ENCODE results near the gene VMP1.

Gene VMP1

GRCh38 chr17:59838052-59838916 is 130.8 kb downstream of the VMP1 start:
- TF ChIP-seq ZBTB7A (IDR thresholded peaks at IDR 0.05; ENCODE audit: low read depth) (no peak), USF1 (IDR thresholded peaks at IDR 0.05) (no peak), YY1 (IDR thresholded peaks at IDR 0.05; ENCODE audit: low read depth) (0 out of 2 replicates have a peak, but pooled peaks have one; percentile 12)

- TF ChIP-seq FOXM1 (IDR thresholded peaks at IDR 0.05; ENCODE audit: borderline replicate concordance, low read depth), result no peak
- TF ChIP-seq REST (IDR thresholded peaks at IDR 0.05; ENCODE audit: low read depth), result no peak
- no peak for TF ChIP-seq ZBTB7A (IDR thresholded peaks at IDR 0.05; ENCODE audit: low read depth)
These were observed 132.3 kb downstream of the VMP1 start for GRCh38 chr17:59839651-59840328.

GRCh38 chr17:59840329-59841090 is 133.1 kb downstream of the VMP1 start:
- no peak for TF ChIP-seq EGR1 (IDR thresholded peaks at IDR 0.05)
- no peak for TF ChIP-seq YY1 (IDR thresholded peaks at IDR 0.05; ENCODE audit: low read depth)

- TF ChIP-seq YY1 (IDR thresholded peaks at IDR 0.05; ENCODE audit: low read depth) (no peak), MAX (IDR thresholded peaks at IDR 0.05) (0 out of 2 replicates have a peak, but pooled peaks have one; percentile 0)
These were observed 135.6 kb downstream of the VMP1 start for GRCh38 chr17:59842901-59843652.

GRCh38 chr17:59844884-59845594 is 137.6 kb downstream of the VMP1 start:
- TF ChIP-seq NFIC (IDR thresholded peaks at IDR 0.05), result no peak
- no peak for TF ChIP-seq YY1 (IDR thresholded peaks at IDR 0.05; ENCODE audit: low read depth)
- TF ChIP-seq ZBTB7A (IDR thresholded peaks at IDR 0.05; ENCODE audit: low read depth), result no peak
- no peak for TF ChIP-seq REST (IDR thresholded peaks at IDR 0.05; ENCODE audit: low read depth)
- no peak for TF ChIP-seq FOXM1 (IDR thresholded peaks at IDR 0.05; ENCODE audit: borderline replicate concordance, low read depth)
- no peak for TF ChIP-seq CREB1 (IDR thresholded peaks at IDR 0.05; ENCODE audit: low read depth)
- TF ChIP-seq MAX (IDR thresholded peaks at IDR 0.05), result no peak
- TF ChIP-seq TEAD4 (IDR thresholded peaks at IDR 0.05), result no peak
- no peak for TF ChIP-seq RAD21 (IDR thresholded peaks at IDR 0.05; ENCODE audit: low read depth)
- TF ChIP-seq EGR1 (IDR thresholded peaks at IDR 0.05), result no peak
- no peak for TF ChIP-seq USF1 (IDR thresholded peaks at IDR 0.05)
- no peak for TF ChIP-seq CEBPB (IDR thresholded peaks at IDR 0.05)
- no peak for TF ChIP-seq TAF1 (IDR thresholded peaks at IDR 0.05; ENCODE audit: low read depth)
- no peak for TF ChIP-seq EP300 (IDR thresholded peaks at IDR 0.05; ENCODE audit: borderline replicate concordance)
- no peak for TF ChIP-seq TCF12 (IDR thresholded peaks at IDR 0.05; ENCODE audit: low read depth)
